IgD-negative memory B cell (primary cell): ENCODE measurements around the gene TSPAN13. TPM values are rescaled to one million over a fixed set of nuclear protein-coding genes. Genes with fewer than 3 reads are reported as not detected.

Experiments used
- H3K27ac Mint-ChIP-seq, 3 donors: one replicate each; pipeline ENCODE4 v1.8.0; 2020 to 2022; ENCODE audit warnings: mild to moderate bottlenecking in 3 of 3, mixed read lengths in 3 of 3, moderate library complexity in 1 of 3
- H3K27me3 Mint-ChIP-seq: one replicate; pipeline ENCODE4 v1.8.0; 2021; ENCODE audit warnings: mixed read lengths
- H3K36me3 Mint-ChIP-seq: one replicate; pipeline ENCODE4 v1.8.0; 2020; ENCODE audit warnings: mild to moderate bottlenecking, mixed read lengths
- H3K4me1 Mint-ChIP-seq, 3 donors: one replicate each; pipeline ENCODE4 v1.8.0; 2020 to 2022; ENCODE audit warnings: mixed read lengths in 3 of 3, mild to moderate bottlenecking in 1 of 3
- H3K4me3 Mint-ChIP-seq, 4 donors: one replicate each; pipeline ENCODE4 v1.8.0; 2020 to 2022; ENCODE audit warnings: mild to moderate bottlenecking in 4 of 4, mixed read lengths in 4 of 4, moderate library complexity in 3 of 4
- H3K9me3 Mint-ChIP-seq, 3 donors: one replicate each; pipeline ENCODE4 v1.8.0; 2020 to 2021; ENCODE audit warnings: mixed read lengths in 3 of 3, mild to moderate bottlenecking in 1 of 3
- polyA plus RNA-seq: library from polyadenylated mRNA; unstranded; fragments of 300-500 nt; fragmentation: Illumina TruSeq; gene quantifications from one replicate; pipeline ENCODE4 v1.2.3, GENCODE V29; 2021

Gene TSPAN13
- 72.8 TPM for polyA plus RNA-seq

DNA sequence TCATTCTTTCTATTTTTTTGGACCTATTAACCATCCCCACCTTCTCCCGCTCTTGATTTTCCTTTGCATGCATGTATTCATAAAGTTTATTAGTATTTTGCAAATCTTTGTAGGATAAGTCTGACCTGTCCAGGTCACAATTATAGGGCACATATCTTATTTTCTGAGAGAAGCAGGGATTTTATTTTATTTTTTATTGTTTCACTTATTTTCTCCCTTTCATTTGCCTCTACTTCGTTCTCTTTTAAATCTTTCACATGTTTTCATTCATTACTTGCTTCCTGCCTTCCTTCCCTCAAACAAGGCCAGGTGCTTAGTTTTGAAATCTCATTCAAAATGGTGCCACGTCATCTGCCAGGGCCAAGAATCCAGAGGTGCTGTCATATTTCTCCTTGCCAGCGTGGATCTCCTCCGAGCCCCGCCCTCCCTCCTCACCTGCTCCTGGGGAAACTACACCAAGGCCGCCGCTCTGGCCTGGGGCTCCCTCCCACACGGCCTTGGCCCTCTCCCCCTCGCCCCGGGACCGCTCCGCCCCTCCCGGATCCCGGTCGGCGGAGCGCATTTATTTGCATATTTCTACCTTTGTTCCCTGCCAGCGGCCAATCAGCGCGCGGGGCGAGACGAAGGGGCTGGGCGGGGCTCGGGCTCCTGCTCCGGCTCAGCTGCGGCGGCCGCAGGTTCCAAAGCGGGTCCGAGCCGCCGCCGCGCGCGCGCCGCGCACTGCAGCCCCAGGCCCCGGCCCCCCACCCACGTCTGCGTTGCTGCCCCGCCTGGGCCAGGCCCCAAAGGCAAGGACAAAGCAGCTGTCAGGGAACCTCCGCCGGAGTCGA lies at the start of gene TSPAN13:
Gene TSPAN13, plus strand, starts transcription at position 654 of the 830 bp plus-strand sequence. CDS start 213 bp downstream, outside the sequence.
- Mint-ChIP-seq H3K27ac (peak within 1 kb of the TSS; percentile 71 to 92 (median 89)), H3K9me3 (no peaks in the 10 kb centered on the region), H3K36me3 (no peaks in the 10 kb centered on the region), H3K4me1 (peaks cover 27 to 31% (median 30%) of the 10 kb centered on the region in 3 donors), H3K4me3 (peak within 1 kb of the TSS; percentile 89 to 100 (median 96)), H3K27me3 (no peaks in the 10 kb centered on the region)

DNA sequence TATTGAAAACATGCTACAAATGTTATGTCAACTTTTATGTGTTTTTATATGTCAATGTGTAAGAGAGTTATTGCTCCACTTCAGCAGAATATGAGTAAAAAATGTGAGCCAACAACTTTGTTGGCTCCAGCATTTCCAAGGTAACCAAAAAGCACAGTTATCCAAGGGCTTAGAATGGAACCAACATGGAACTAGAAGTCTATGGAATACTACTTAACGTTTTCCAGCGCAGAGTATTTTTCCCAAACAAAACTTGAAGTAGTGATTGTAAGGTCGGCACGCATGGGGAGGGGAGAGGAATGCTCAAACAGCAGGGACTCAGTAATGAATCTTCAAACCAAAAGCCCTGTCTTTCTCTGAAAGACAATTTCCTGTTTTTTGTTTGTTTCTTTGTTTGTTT lies 45.0 kb upstream of the TSPAN13 start:
- Mint-ChIP-seq H3K4me3 (peak overlapping the region in 1 of 4 donors; percentile 52), H3K27ac (no peak overlapping the region), H3K9me3 (no peaks in the 10 kb centered on the region), H3K4me1 (peaks cover 5 to 14% (median 7%) of the 10 kb centered on the region in 3 donors), H3K27me3 (no peaks in the 10 kb centered on the region), H3K36me3 (peaks cover 18% of the 10 kb centered on the region)

DNA sequence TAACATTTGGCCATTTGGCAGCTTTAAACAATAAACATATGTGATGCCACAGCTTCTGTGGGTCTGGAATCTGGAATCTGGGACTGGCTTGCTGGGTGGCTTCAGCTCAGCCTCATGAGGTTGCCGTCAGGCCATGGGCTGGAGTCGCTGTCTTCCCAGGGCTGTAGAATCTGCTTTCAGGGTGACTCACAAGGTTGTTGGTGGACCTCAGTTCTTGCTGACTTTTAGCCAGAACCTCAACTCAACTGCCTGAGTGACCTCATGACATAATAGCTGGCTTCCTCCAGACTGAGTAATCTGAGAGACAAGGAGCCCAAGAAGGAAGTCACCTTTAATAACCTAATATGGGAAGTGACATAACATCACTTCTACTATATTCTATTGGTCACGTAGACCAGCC lies 44.6 kb upstream of the TSPAN13 start:
- Mint-ChIP-seq H3K27me3 (no peaks in the 10 kb centered on the region), H3K36me3 (peaks cover 18% of the 10 kb centered on the region), H3K27ac (no peak overlapping the region), H3K4me1 (peaks cover 5 to 14% (median 7%) of the 10 kb centered on the region in 3 donors), H3K9me3 (no peaks in the 10 kb centered on the region), H3K4me3 (no peak overlapping the region)

DNA sequence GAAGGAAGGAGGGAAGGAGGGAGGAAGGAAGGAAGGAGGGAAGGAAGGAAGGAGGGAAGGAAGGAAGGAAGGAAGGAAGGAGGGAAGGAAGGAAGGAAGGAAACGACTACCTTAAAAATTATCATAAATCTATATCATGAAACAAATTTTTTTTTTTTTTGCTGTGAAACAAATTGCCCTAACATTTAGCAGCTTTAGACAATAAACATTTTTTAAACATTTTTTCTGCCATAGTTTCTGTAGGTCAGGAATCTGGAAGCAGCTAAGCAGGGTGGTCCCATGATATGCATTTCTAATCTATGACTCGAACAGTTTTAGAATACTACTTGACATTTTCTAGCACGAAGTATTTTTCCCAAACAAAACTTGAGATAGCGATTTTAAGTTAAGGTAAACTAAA lies 42.9 kb upstream of the TSPAN13 start:
- Mint-ChIP-seq H3K27ac (no peak overlapping the region), H3K36me3 (peaks cover 15% of the 10 kb centered on the region), H3K9me3 (no peaks in the 10 kb centered on the region), H3K4me1 (peaks cover 5 to 14% (median 7%) of the 10 kb centered on the region in 3 donors), H3K4me3 (no peak overlapping the region), H3K27me3 (no peaks in the 10 kb centered on the region)

DNA sequence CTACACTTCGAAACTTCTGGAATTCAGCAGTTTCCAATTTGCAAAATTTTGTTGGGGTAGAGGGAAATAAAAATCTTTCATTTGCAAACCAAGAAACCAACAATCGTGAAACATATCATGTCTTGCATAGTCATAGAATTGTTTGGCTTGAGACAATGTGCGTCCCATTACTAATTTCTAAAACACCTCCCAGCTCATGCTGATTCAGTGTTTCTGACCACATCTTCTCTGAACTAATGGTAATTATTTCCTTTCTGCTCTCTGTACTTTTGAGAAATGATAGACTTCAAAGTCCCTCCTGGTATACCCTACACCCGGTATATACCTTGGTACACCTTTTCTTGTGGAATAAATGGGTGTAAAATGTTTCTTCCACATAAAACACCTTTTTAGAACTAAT lies 41.8 kb upstream of the TSPAN13 start:
- Mint-ChIP-seq H3K9me3 (no peaks in the 10 kb centered on the region), H3K27ac (no peak overlapping the region)

DNA sequence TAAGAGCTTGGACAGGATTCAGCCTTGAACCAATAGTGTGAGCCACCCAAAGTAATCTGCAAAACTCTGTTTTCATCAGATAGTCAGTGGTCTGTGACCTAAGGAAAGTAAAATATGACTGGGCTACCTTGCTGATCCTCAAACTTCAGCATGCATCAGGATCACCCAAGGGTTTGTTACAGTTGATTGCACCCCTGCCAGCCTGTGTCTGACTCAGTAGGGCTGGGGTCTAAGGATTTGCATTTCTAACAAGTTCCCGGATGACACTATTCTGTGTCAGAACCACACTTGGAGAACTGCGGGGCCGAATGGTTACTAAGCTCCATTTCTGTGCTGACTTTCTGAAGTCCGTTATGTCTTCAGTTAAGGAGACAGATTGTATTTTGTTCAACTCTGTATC lies 40.6 kb upstream of the TSPAN13 start:
- Mint-ChIP-seq H3K4me3 (no peak overlapping the region), H3K4me1 (peaks cover 5 to 14% (median 7%) of the 10 kb centered on the region in 3 donors), H3K9me3 (no peaks in the 10 kb centered on the region), H3K27ac (no peak overlapping the region), H3K36me3 (peaks cover 8% of the 10 kb centered on the region), H3K27me3 (no peaks in the 10 kb centered on the region)

More for the DNA sequence above, 41.8 kb upstream of the TSPAN13 start:
- peaks cover 8% of the 10 kb centered on the region for H3K36me3 Mint-ChIP-seq
- H3K4me1 Mint-ChIP-seq = peaks cover 5 to 14% (median 7%) of the 10 kb centered on the region in 3 donors
- H3K27me3 Mint-ChIP-seq = no peaks in the 10 kb centered on the region
- H3K4me3 Mint-ChIP-seq = no peak overlapping the region

DNA sequence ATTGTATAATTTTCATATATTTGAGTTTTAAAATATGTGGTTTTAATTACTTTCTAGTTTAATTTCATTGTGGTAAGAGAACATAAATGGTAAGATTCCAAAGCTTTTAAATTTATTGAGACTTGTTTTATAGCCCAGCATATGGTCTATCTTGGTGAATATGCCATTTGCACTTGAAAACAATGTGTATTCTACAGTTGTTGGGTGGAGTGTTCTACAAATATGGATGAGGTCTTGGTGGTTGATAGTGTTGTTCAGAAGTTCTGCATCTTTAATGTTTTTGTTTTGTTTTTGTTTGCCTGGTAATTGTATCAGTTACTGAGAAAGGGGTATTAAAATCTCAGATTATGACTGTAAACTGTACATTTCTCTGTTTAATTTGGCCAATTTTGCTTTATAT lies 37.6 kb upstream of the TSPAN13 start:
- no peak overlapping the region for H3K27ac Mint-ChIP-seq
- no peaks in the 10 kb centered on the region for H3K9me3 Mint-ChIP-seq
- peaks cover 4% of the 10 kb centered on the region for H3K36me3 Mint-ChIP-seq

DNA sequence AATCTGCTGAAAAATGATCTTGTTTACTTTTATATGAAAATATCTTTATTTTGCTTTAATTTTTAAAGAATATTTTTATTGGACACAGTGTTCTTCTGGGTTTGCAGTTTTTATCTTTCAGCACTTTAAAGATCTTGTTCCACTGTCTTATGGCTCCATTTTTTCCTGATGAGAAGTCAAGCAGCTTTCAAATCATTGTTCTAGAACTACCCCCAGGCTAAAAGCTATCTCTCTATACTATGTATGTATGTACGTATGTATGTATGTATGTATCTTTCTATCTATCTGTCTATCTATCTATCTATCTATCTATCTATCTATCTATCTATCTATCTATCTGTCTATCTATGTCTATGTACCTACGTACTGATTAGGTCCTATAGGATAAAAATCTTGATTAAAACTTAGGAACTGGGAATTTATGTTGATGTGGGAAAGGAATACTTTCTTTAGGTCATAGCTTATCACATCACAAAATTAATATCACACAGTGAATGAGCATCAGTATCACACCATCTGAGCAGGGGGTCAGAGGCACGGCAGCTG lies 35.4 kb upstream of the TSPAN13 start:
- Mint-ChIP-seq H3K4me1 (peaks cover 0 to under 1% (median 0%) of the 10 kb centered on the region in 3 donors), H3K27me3 (no peaks in the 10 kb centered on the region)

More for the DNA sequence above, 37.6 kb upstream of the TSPAN13 start:
- H3K27me3 Mint-ChIP-seq = no peaks in the 10 kb centered on the region
- H3K4me3 Mint-ChIP-seq = no peak overlapping the region
- H3K4me1 Mint-ChIP-seq = peaks cover 3 to 14% (median 3%) of the 10 kb centered on the region in 3 donors

DNA sequence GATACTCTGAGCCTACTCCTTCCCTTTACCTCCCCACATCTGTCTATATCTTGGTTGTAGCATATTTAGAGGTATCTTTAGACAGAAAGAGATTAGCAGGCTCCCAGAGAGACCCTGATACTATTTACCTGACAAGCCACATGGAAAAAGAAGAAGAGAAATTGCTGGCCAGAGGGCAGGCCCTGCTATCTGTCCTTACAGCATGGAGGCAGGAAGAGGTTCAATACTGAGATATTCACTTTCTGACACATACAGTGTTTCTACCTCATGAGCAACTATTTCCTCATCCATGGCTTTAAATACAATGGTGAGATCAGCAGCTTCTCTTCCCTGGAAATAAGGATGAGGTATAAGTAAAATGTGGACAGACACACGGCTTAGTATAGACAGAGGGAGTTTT lies 33.9 kb upstream of the TSPAN13 start:
- no peaks in the 10 kb centered on the region for H3K9me3 Mint-ChIP-seq
- H3K36me3 Mint-ChIP-seq = peaks cover 6% of the 10 kb centered on the region
- H3K4me1 Mint-ChIP-seq = no peaks in the 10 kb centered on the region
- H3K27me3 Mint-ChIP-seq = no peaks in the 10 kb centered on the region
- H3K4me3 Mint-ChIP-seq = no peak overlapping the region
- H3K27ac Mint-ChIP-seq = no peak overlapping the region

More for the DNA sequence above, 35.4 kb upstream of the TSPAN13 start:
- H3K36me3 Mint-ChIP-seq = peaks cover 6% of the 10 kb centered on the region
- no peaks in the 10 kb centered on the region for H3K9me3 Mint-ChIP-seq
- H3K27ac Mint-ChIP-seq = no peak overlapping the region
- no peak overlapping the region for H3K4me3 Mint-ChIP-seq

DNA sequence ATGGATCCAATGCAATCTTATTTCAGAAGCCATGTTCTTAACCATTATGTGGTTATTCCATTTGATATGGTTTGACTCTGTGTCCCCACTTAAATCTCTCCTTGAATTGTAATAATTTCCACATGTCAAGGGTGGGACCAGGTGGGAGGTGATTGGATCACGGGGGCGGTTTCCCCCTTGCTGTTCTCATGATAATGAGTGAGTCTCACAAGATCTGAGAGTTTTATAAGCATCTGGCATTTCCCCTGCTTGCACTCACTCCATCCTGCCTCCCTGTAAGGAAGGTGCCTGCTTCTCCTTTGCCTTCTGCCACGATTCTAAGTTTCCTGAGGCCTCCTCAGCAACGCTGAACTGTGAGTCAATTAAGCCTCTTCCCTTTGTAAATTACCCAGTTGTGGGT lies 32.0 kb upstream of the TSPAN13 start:
- H3K27me3 Mint-ChIP-seq = no peaks in the 10 kb centered on the region
- no peak overlapping the region for H3K4me3 Mint-ChIP-seq
- no peak overlapping the region for H3K27ac Mint-ChIP-seq

DNA sequence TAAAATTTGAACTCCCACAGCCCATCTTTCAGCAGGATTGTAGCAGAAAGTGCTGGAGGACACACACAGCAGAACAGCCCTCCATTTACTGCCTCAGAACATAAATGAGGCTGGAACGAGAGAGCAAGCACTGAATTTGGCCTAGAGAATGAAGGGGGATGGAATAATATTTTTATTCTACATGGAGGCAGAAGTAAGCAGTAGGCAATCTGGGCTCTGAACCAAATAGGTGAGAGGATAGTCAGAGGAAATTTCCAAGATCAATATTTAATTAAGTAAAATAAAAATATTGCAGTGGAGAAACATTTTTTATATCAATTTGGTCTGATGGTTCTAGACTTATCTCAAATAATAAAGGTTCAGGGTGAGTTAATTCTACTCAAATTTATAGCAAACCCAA lies 29.2 kb upstream of the TSPAN13 start:
- Mint-ChIP-seq H3K36me3 (peaks cover 2% of the 10 kb centered on the region), H3K4me3 (no peak overlapping the region), H3K4me1 (no peaks in the 10 kb centered on the region), H3K27ac (no peak overlapping the region), H3K27me3 (no peaks in the 10 kb centered on the region), H3K9me3 (no peaks in the 10 kb centered on the region)

More for the DNA sequence above, 32.0 kb upstream of the TSPAN13 start:
- Mint-ChIP-seq H3K36me3 (peaks cover 6% of the 10 kb centered on the region), H3K4me1 (no peaks in the 10 kb centered on the region), H3K9me3 (no peaks in the 10 kb centered on the region)

DNA sequence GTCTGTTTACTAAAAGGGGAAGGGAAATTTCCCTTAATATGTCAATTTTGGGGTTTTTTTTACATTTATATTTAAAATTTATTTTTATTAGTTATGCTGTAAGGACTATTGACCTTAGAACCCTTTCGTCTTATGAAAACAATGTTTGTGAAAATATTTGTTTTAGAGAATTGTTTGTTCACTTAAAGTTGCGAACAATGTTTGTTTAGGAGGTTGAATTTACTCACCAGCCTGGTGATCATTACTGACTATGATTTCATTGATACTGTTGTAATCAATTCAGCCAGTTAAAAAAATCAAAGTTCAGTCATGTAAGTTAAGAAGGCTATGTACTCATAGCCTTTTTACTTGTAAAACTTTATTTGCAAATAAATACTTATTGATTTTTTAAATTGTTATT lies 27.4 kb upstream of the TSPAN13 start:
- Mint-ChIP-seq H3K27me3 (no peaks in the 10 kb centered on the region), H3K4me1 (no peaks in the 10 kb centered on the region), H3K4me3 (no peak overlapping the region), H3K9me3 (no peaks in the 10 kb centered on the region), H3K36me3 (no peaks in the 10 kb centered on the region), H3K27ac (no peak overlapping the region)

DNA sequence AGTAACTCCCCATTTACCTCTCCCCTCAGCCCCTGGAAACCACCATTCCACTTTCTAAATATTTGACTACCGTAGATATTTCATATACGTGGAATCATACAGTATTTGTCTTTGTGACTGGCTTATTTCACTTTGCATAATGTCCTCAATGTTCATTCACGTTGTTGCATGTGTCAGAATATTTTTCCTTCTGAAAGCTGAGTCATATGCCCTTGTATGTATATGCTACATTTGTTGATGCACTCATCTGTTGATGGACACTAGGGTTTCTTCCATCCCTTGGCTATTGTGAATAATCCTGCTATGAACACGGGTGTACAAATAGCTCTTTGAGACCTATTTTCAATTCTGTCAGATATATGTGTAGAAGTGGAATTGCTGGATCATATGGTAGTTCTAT lies 25.8 kb upstream of the TSPAN13 start:
- no peak overlapping the region for H3K27ac Mint-ChIP-seq
- no peaks in the 10 kb centered on the region for H3K4me1 Mint-ChIP-seq
- H3K9me3 Mint-ChIP-seq = no peaks in the 10 kb centered on the region
- no peaks in the 10 kb centered on the region for H3K36me3 Mint-ChIP-seq
- H3K4me3 Mint-ChIP-seq = no peak overlapping the region
- H3K27me3 Mint-ChIP-seq = no peaks in the 10 kb centered on the region

DNA sequence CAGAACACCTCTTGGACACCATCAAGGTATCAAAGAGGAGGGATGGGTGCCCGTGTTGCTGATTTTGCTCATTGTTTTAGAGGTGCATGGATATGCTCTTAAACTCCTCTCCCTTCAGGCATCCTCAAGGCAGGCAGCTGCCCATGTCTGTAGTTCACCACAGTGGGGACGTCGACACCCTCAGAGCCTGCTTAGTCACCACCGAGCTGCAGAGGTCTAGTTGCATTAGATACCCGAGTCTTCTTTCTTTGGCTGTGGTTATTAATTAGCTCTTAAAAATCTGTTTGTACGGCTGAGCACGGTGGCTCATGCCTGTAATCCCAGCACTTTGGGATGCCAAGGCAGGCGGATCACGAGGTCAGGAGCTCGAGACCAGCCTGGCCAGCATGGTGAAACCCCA lies 24.7 kb upstream of the TSPAN13 start:
- no peaks in the 10 kb centered on the region for H3K27me3 Mint-ChIP-seq
- no peaks in the 10 kb centered on the region for H3K36me3 Mint-ChIP-seq
- no peak overlapping the region for H3K4me3 Mint-ChIP-seq
- no peaks in the 10 kb centered on the region for H3K4me1 Mint-ChIP-seq
- no peaks in the 10 kb centered on the region for H3K9me3 Mint-ChIP-seq
- H3K27ac Mint-ChIP-seq = no peak overlapping the region

DNA sequence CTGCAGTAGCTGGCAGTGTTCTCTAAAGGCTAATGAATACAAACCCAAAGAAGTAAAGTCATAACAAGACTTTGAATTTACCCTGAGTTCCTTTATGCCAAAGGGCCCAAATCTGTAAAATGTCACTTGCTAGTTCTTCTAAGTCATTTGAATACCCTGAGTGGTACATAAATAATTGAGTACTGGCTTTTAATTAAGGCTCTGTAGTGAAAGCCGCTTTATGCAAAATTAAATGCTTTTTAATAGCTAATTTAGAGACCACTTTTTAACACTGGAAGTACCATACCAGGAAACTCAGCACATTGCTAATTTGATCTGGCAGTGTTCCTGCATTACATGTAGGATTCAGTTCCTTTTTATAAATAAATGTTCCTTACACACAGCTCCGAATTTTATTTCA lies 24.0 kb upstream of the TSPAN13 start:
- H3K9me3 Mint-ChIP-seq = no peaks in the 10 kb centered on the region
- no peaks in the 10 kb centered on the region for H3K4me1 Mint-ChIP-seq
- H3K36me3 Mint-ChIP-seq = no peaks in the 10 kb centered on the region
- no peak overlapping the region for H3K27ac Mint-ChIP-seq
- no peaks in the 10 kb centered on the region for H3K27me3 Mint-ChIP-seq
- no peak overlapping the region for H3K4me3 Mint-ChIP-seq

DNA sequence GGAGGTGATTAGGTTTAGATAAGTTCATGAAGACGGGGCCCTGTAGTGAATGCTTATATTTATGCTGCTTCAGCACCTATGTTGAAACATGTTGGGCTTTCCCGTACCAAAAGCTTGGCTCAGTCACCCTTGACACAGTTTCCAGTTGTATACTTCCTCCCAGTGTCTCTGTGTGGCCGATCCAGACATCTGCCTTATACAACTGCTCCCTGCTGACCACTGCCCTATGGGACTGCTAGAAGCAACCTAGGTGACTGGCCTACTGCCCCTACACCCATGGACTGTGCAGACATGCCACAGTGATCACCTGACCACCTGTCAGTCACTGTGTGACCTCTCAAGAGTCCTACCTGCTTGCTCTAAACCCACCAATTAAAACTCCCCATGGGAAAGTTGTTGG lies 22.6 kb upstream of the TSPAN13 start:
- peaks cover 0 to 4% (median 0%) of the 10 kb centered on the region in 3 donors for H3K4me1 Mint-ChIP-seq
- H3K36me3 Mint-ChIP-seq = no peaks in the 10 kb centered on the region
- H3K27me3 Mint-ChIP-seq = no peaks in the 10 kb centered on the region
- H3K9me3 Mint-ChIP-seq = no peaks in the 10 kb centered on the region
- H3K4me3 Mint-ChIP-seq = no peak overlapping the region
- H3K27ac Mint-ChIP-seq = no peak overlapping the region
